Fibroblast of skin of abdomen (primary cell): Measurements from ENCODE around the gene GNGT2.
"Not testable (repeated sequence)": the region's sequence is repeated elsewhere in the genome, so short reads cannot be mapped to it uniquely, and the experiment has no call there.

Experiments
- DNase-seq: peaks from one replicate; pipeline ENCODE4 v3.0.0-alpha.2; 2013

The GNGT2 gene

GRCh38 chr17:49203796-49204195, 6.6 kb downstream of the GNGT2 start:
- DNase-seq, result no peak

GRCh38 chr17:49201481-49201927, 8.9 kb downstream of the GNGT2 start:
- peak; percentile 76 for DNase-seq

- no peak for DNase-seq
Measured at GRCh38 chr17:49200423-49201083, 9.8 kb downstream of the GNGT2 start.

GRCh38 chr17:49198211-49198610, 12.2 kb downstream of the GNGT2 start:
- no peak for DNase-seq

- DNase-seq, result no peak
Measured at GRCh38 chr17:49197346-49197998, 12.9 kb downstream of the GNGT2 start.

DNA sequence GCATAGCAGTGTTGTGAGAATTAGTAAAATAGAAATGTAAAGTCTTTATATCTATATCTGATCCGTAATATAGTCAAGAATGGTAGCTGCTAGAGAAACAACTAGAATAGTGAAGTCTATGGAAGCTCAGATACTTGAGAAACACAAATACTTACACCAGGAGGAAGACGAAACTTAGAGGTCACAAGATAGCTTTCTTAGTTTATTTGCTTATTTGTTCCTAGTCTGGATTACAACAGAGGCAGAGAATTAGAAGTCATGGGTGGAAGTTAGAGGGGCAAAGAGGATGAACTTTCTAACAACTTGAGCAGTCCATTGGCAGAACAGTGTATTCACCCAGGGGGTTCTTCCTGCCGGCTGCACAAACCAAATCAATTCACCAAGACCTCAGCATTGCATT, 13.9 kb downstream of the GNGT2 start:
- no peak for DNase-seq

DNA sequence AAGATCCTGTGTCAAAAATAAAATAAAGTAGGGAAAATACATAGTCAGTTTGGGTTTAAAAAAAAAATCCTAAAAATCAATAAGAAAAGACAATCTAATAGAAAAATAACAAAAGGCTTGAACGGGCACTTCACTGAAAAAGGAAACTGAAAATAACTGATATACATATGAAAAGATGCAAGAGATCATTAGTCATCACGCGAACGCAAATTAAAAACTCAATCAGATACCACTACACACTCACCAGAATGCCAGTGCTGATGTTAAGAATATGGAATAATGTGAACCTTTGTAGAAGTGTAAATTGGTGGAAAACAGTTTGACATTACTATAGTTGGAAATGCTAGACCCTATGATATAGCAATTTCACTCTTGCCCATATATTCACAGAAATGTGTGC, 14.6 kb downstream of the GNGT2 start:
- DNase-seq, result no peak

DNA sequence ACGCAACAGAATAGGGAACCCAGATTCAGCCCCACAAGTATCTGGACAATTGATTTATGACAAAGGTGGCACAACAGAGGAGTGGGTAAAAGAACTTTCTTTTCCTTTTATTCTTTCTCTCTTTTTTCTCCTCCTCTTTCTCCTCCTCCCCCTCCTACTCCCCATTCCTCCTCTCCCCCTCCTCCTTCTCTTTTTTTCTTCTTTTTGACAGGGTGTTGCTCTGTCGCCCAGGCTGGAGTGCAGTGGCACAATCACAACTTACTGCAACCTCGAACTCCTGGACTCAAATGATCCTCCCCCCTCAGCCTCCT, 16.1 kb downstream of the GNGT2 start:
- no peak for DNase-seq

GRCh38 chr17:49193513-49194296, 16.7 kb downstream of the GNGT2 start:
- peak; percentile 68 for DNase-seq

- peak; percentile 82 for DNase-seq
Measured at GRCh38 chr17:49191917-49192741, 18.2 kb downstream of the GNGT2 start.

- no peak for DNase-seq
Measured at GRCh38 chr17:49191409-49191916, 18.9 kb downstream of the GNGT2 start.

GRCh38 chr17:49190932-49191331, 19.4 kb downstream of the GNGT2 start:
- DNase-seq, result no peak

DNA sequence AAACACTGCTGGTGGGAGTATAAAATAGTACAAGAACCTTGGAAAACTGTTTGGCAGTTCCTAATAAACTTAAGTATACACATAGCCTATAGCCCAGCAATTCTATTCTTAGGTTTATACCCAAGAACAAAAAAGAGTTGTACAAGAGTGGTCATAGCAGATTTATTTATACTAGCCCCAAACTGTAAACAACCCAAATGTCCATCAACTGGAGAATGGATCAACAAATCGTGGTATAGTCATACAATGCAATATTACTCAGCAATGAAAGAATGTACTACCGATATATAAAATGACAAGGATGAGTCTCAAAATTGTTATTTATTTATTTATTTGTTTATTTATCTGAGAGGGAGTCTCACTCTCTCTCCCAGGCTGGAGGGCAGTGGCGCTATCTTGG, 23.1 kb downstream of the GNGT2 start:
- no peak for DNase-seq

- DNase-seq, result not testable (repeated sequence)
Measured at GRCh38 chr17:49185381-49185780, 25.0 kb downstream of the GNGT2 start.

GRCh38 chr17:49184522-49184921, 25.9 kb downstream of the GNGT2 start:
- DNase-seq, result not testable (repeated sequence)

DNA sequence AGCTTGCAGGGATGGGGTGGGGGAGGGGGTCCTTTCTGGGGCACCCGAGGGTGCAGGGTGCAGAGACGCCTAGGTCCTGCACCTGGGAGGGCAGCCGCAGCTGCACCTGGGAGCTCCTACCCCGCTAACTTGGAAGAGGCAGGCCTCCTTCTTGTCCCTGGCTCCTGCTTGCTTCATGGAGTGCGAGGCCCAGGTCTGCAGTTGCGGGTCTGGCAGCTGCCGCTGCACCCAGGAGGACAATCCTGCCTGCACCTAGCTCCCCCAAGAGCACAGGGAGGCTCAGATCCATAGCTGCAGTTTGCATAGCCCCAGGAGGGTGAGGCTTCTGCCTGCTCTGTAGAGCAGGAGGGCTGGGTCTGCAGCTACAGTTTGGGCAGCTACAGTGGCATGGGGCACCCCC, 26.6 kb downstream of the GNGT2 start:
- no peak for DNase-seq

DNA sequence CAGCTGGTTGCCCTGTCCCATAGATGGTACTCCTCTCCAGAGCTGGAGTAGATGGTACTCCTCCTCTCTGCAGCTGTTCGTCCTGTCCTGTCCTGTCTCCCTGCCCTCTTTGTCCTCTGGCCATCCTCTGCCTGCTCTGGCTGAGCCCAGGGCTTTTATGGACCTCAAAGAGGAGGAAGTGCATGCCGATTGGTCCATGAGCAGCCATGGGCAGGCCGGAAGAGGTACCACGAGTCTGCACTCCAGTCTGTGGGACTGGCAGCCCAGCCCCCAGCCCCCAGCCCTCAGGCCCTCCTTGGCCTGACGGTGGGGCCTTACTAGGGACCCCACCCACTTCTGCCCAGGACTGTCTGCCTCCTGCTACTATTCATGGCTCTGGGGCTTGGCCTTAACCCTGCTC, 27.0 kb downstream of the GNGT2 start:
- DNase-seq, result no peak

GRCh38 chr17:49180998-49181635, 29.3 kb downstream of the GNGT2 start:
- DNase-seq, result no peak

DNA sequence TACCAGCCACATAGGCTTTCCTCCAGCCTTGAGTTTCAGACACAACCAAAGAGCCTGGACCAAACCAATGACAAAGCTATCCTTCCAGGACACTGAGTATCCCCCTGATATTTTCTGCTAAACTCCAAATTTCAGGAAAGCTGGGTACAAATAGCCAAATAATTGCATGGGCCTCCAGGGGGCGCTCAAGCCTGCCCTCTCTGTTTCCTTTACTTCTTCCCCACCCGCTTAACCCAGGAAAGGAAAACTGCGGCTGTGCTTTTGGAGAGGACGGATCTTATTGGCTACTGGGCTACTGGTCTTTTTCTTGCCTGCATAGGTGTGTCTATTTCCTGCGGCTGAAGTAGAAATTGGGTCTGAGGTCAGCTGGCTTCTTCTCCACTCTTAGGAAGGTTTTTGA, 30.1 kb downstream of the GNGT2 start:
- peak; percentile 52 for DNase-seq

DNA sequence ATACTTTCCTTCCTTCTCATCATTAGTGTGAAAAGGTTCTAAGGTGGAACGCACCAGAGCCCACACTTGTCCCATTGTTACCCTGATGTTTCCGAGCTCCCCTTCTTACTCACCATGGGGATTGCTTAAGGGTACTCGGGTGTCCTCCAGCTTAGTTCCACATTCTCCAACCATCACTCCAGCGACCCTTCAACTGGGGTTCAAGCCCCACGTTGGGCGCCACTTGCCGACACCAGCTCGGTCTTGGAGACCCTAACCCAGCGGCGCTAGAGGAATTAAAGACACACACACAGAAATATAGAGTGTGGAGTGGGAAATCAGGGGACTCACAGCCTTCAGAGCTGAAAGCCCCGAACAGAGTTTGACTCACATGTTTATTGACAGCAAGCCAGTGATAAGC, 34.4 kb downstream of the GNGT2 start:
- DNase-seq, result not testable (repeated sequence)

DNA sequence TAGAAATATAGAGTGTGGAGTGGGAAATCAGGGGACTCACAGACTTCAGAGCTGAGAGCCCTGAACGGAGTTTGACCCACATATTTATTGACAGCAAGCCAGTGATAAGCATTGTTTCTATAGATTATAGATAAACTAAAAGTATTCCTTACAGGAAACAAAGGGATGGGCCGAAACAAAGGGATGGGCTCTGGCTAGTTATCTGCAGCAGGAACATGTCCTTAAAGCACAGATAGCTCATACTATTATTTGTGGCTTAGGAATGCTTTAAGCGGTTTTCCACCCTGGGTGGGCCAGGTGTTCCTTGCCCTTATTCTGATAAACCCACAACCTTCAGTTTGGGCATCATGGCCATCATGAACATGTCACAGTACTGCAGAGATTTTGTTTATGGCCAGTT, 39.7 kb downstream of the GNGT2 start:
- DNase-seq, result not testable (repeated sequence)

- DNase-seq, result no peak
Measured at GRCh38 chr17:49170216-49170615, 40.2 kb downstream of the GNGT2 start.
